SK-N-SH (cell line): ENCODE results near the gene CA5A.
"Not testable (repeated sequence)": the region's sequence is repeated elsewhere in the genome, so short reads cannot be mapped to it uniquely, and the experiment has no call there.

Experiments used
- CHD2 ChIP-seq: fragments of 150-350 bp; IDR thresholded peaks from 2 replicates; pipeline ENCODE4 v1.6.1; 2018; ENCODE audit warnings: low read length; ENCODE audit not compliant: partially characterized antibody
- CTCF ChIP-seq: fragments of 200-600 bp; sonication (generic); IDR thresholded peaks from 2 replicates; pipeline ENCODE4 v1.6.1; 2017; ENCODE audit warnings: antibody characterized with exemption, mild to moderate bottlenecking, moderate library complexity
- ELF1 ChIP-seq: IDR thresholded peaks from 2 replicates; pipeline ENCODE4 v1.4.0; 2012
- EZH2phosphoT487 ChIP-seq: fragments of 200-600 bp; sonication (generic); IDR thresholded peaks from 2 replicates; pipeline ENCODE4 v1.6.1; 2017; ENCODE audit warnings: low read depth, mixed run types, mild to moderate bottlenecking, antibody characterized with exemption, moderate library complexity, borderline replicate concordance
- MAX ChIP-seq: IDR thresholded peaks from 2 replicates; pipeline ENCODE4 v1.4.0; 2012; ENCODE audit warnings: low read depth
- NFIC ChIP-seq: IDR thresholded peaks from 2 replicates; pipeline ENCODE4 v1.4.0; 2012; ENCODE audit warnings: borderline replicate concordance
- NRF1 ChIP-seq: IDR thresholded peaks from 2 replicates; pipeline ENCODE4 v1.6.1; 2012; ENCODE audit warnings: low read depth, mild to moderate bottlenecking, low read length
- POLR2AphosphoS5 ChIP-seq: IDR thresholded peaks from 2 replicates; pipeline ENCODE4 v1.6.1; 2012; ENCODE audit warnings: low read depth, low read length
- SIN3A ChIP-seq: IDR thresholded peaks from 2 replicates; pipeline ENCODE4 v1.6.1; 2012; ENCODE audit warnings: low read depth, mild to moderate bottlenecking, low read length, moderate library complexity, borderline replicate concordance
- YY1 ChIP-seq: IDR thresholded peaks from 2 replicates; pipeline ENCODE4 v1.4.0; 2012; ENCODE audit warnings: low read depth, mild to moderate bottlenecking
- TF ChIP-seq, protein P1 (sequence below): IDR thresholded peaks from 2 replicates; pipeline ENCODE4 v1.4.0; 2012; ENCODE audit warnings: low read depth, borderline replicate concordance

DNA sequence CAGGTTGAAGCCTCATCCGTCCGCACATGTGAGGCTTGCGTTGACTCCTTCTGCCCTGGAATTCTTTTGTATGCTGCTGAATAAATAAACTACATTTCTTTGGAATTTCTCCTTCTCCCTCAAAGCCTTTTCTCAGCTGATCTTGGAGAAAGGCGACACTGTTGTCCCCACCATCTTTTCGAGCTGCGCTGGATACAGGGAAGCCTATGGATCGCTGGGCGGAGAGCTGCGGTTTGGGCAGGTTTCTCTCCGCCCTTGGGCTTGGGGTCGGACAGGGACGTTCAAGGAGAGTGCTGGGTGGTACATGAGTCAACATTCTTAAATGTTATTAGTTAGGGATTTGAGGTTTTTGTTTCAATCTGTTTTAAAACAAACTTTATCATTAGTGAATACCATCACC, 35.8 kb downstream of the CA5A start:
- not testable (repeated sequence) for TF ChIP-seq CTCF, MAX, CHD2, POLR2AphosphoS5, ELF1, YY1, NFIC, EZH2phosphoT487, NRF1, SIN3A
- TF ChIP-seq, protein P1, sequence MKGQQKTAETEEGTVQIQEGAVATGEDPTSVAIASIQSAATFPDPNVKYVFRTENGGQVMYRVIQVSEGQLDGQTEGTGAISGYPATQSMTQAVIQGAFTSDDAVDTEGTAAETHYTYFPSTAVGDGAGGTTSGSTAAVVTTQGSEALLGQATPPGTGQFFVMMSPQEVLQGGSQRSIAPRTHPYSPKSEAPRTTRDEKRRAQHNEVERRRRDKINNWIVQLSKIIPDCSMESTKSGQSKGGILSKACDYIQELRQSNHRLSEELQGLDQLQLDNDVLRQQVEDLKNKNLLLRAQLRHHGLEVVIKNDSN: not testable (repeated sequence)
